Suppressor macrophage (primary cell): ENCODE results near the gene TEX22.

Experiments used
- DNase-seq, 4 experiments: peaks; one replicate each; pipeline ENCODE4 v3.0.0-alpha.2; 2020 to 2022

Gene TEX22

DNA sequence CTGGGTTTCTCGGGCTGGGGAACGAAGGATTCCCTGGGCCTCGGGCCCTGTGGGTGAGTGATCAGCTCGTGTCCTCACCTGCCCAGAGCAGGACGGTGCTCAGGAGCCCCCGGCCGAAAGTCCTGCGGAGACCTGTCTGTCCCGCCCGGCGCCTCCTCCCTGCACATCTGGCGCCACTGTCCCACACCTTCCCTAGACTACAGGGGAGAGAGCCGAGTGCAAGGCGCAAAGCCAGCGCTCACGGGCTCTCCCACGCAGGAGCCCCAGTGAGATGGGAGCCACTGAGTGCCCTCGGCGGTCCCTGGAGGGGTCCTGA lies 13.1 kb upstream of the TEX22 start:
- no peak for DNase-seq

DNA sequence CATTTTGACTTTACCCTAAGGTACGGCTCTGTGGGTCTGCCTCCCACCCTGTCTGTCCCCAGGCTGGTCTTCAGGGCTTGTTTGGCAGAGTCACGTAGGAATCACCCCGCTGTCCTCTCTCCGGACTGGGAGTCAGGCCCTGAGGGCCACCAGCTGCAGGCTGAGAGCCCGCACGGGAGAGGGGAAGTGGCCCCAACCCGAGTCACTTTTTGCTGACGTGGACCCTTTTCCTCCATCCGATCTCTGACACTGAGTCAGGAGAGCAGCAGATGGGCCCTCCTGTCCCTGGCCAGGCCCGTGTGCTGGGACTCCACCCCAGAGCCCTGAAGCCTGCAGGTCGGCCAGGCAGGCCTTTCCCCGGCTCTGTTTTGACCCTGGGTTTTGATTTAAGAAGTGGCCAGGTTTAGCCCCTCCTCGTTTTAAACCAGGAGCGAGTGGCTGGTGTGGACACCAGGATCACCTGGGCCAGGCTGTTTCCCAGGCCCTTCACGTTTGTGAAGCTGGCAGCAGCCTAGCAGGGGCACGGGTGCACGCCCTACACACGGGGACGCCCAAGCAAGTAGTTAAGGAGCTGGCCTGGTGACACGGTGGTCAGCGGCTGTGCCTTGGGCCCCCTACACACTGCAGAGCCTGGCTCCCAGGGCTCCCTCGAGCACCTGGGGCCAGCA lies 12.5 kb upstream of the TEX22 start:
- DNase-seq = peak; percentile 65 to 81 (median 77)

DNA sequence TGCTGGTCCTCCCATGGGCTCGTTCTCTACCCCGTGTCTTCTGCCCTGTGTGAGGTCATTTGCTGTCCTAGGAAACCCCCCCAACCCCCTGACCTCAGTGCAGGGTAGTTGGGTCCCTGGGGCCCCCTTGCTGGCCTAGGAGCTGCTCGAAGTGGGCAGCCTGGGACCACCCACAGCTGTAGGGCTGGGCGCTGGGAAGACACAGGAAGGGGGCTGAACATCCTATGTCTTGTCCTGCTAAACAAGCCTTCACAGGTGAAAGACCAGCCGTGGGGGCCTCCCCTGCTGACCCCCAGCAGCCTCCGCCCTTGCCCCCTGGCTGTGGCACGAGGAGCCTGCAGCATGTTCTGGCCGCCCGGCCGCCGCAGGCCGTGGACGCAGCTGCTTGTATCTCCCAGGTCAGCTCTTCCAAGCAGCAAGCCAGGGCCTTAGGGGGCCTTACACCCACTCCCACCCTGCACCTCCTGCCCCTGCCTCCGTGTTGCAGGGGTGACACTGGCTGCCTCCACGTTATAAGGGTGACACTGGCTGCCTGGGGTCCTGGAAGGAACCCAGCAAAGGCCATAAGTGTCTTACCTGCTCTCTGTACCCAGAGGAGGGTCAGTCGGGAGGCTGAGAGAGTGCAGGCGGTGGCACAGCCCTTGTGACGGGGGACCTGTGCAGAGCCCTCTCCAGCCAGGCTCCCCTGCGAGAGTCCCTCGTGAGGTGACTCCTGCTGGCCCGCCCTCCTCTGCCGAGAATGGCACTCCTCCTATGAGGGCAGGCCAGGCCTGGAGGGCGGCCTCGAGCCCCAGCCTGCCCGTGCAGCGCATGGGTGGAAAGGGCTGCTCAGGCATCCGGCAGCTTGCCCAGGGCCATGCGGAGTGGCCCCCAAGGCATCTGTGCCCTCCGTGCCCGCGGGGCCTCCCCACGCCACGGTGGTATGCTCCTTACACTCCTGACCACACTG lies 11.5 kb upstream of the TEX22 start:
- DNase-seq = no peak

DNA sequence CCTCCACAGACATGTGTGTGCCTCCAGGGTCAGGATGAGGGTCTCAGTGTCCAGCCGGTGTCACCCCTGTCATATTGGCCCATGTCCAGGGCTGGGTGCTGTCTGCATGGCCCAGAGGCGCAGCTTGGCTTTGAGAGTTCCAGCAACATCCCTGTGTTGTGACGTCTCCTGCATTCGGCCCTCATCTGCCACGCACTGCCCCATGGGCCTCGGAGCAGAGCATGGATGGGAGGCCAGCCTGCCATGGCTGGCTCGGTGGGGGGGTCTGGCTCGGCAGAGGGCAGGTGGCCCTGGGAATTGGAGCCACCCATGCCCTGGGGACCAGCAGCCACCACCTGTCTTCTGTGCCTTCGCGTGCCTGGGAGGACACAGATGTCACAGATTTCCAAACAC lies 10.8 kb upstream of the TEX22 start:
- no peak for DNase-seq

DNA sequence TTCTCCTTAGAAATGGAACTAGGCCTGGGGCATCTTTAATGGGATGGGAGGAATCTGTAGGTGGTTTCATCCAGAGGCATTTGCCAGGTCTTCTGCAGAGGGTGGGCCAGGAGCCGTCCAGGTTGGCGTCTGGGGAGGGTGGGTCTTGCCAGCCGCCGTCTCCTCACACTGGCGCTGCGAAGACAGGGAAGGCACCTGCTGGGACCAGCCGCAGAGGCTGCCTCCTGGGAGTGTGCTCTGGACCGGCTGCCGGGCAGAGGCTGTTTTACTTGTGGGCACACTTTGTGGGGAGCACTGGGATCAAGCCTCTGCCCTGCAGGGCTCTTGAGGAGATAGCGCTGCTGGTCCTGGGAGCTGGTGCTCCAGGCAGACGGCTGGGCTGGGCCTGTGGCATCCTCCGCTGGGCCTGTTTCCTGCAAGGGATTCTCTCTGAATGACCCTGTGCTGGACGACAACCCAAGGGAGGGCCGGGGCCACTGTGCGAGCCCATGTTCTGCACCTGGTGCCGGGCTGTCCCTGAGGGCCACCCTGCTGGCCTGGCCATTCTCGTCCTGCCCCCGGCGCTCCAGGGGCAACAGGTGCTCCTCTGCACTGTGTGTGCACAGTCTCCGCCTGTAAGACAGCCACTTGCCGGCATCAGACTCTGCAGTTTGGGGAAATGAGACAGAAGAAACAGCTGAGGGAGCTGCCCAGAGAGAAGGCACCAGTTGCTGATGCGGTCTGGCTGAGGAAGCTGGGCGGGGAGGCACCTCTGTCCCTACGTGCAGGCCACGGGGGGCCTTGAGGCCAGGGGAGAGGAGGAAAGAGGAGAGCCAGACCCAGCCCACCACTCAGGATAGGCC lies 10.0 kb upstream of the TEX22 start:
- peak; percentile 39 to 79 (median 68) for DNase-seq

DNA sequence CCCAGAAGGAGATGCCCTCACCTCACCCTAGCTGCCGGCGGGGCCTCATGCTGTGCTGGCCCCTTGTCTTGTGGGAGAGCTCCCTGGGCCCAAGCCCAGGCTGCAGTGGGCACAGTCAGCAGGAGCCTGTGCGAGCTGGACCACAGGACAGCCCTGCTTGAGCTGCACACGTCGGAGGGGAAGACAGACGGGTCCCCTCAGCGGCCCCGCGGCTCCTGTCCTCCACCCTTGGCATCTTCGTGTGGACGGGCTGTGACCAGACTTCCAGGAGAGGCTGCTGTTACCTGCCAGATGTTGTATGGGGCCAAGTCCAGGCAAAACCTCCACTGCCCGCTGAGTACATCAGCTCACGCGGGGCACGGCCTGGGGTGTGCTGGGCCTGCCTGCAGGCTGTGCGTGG lies 9.4 kb upstream of the TEX22 start:
- DNase-seq = no peak

DNA sequence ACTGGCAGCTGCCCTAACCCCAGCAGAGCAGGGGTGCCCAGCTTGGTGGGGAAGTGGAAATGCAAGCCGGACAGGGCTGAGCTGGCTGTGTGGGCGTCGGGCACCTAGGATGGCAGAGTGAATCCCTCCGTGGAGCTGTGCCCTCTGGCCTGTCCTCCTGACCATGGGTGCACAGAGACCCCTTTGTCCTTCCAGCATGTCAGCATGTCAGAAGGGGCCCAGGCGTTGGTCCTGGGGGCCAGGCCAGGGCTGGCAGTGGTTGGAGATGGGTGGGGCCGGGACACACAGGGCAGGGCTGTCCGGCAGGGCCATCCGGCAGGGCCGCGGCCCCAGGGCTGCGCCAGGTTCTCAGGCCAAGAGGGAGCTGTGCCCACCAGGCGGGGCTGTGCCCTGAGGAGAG lies 8.8 kb upstream of the TEX22 start:
- peak; percentile 51 to 77 (median 72) for DNase-seq

DNA sequence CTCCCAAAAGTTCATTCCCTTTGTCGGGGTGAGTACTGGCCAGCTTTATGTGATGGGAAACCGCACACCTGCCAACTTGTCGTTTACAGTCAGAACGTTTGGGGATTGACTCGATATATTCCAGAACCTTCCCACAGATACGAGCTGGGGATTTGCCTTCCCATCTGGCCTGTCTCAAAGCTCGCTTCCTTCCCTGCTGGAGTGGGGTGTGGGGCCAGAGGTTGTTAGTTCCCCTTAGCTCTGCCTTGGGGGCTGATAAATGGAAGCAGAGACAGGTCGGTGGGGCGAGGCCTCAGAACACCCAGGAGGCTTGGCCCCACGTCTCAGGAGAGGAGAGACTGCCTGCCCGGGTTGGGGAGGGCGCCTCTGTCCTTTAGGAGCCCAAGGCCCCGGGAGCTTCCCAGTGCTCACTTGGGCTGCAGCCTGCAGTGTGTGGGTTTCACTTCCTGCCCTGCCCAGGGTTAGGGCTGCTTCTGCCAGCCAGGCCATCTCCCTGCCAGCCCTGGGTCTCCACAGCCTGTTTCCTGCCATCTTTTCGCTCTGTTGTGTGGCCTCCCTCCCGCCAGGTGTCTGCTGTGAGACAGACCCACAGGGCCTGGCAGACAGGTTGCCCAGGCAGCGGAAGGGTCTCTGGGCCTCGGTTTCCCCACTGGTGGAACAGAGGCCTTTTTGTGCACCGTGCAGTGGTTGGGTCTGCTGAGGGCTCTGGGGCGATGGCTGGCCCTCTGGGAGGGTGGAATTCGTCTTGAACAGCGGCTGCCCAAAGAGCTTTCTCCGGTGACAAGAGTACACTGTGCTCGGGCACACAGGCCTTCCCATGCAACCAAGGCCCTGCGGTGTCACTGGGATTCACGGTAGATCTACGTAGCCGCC lies 8.1 kb upstream of the TEX22 start:
- DNase-seq = peak; percentile 59 to 84 (median 76)

DNA sequence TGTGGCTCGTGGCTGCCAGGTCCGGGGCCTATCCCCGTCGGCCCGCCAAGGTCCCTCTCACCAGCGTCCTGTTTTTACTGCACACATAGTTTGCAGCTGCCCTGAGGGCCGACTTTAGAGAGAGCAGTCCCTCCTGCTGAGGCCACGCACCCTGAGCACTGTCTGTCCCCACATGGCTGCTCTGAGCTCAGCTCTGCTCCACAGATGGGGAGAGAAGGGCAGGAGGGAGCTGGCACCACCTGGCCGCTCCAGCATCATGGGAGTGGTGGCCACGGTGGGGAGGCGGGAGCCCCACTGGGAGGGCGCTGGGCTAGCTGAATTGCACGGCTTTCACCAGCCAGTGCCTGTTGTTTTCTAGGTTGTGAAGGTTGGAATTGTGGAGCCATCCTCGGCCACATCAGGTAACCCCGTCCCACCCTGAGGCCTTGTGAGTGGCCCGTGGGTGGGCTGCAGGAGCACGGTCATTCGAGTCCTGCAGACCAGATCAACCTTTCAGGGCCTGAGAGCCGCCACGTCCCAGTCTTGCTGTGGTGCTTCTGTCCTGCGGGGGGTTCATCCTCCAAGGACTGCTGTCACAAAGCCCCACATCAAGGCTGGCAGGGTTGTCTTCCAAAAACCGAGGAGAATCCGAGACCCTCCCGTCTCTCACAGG lies 7.4 kb upstream of the TEX22 start:
- DNase-seq = no peak

DNA sequence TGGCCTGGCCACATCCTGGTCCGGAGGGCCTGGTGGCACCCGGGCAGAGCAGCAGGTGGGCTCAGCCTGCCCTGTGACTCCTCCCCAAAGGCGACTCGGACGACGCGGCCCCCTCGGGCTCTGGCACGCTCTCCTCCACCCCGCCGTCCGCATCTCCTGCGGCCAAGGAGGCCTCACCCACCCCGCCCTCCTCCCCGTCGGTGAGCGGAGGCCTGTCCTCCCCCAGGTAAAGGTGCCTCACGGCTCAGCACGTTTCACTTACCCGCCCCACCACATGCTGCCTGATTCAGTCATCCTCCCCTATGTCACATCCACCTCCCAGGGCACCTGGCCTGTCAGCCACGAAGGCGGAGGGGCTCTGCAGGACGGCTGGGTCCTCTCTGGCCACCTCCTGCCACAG lies 6.8 kb upstream of the TEX22 start:
- no peak for DNase-seq

DNA sequence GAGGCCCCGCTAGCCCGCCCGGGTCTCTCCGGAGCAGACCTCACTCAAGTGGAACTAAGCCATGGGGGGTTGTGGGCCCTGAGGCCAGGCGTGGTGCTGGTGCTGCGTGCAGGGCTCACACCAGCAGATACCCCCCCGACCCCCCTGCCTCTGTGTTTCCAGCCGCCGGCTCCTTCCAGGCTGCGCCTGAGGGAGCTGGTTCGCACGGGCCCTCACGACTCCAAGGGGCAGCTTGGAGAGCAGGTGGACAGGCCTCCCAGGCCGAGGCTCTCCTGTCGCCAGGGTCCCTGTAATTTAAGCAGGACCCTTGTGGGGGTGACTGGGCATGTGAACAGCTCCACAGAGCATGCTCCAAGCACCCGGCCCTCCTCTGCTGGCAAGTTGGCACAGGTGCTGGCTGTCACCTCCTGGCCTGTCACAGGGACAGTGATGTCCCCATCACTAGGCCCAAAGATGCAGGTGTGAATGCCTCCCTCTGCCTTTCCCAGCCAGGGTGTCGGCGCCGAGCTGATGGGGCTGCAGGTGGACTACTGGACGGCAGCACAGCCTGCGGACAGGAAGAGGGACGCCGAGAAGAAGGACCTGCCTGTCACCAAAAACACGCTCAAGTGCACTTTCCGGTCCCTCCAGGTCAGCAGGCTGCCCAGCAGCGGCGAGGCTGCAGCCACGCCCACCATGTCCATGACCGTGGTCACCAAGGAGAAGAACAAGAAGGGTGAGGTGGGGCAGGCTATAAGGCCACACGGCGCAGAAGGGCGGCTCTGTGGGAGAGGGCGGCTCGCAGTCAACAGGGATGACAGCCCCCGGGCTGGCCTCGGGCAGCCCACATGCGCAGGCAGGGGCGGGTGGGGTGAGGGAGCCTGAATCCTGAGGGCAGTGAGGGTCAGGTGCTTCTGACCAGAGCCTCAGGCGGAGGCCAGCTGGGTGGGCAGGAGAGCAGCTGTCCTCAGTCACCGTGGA lies 5.9 kb upstream of the TEX22 start:
- no peak for DNase-seq

DNA sequence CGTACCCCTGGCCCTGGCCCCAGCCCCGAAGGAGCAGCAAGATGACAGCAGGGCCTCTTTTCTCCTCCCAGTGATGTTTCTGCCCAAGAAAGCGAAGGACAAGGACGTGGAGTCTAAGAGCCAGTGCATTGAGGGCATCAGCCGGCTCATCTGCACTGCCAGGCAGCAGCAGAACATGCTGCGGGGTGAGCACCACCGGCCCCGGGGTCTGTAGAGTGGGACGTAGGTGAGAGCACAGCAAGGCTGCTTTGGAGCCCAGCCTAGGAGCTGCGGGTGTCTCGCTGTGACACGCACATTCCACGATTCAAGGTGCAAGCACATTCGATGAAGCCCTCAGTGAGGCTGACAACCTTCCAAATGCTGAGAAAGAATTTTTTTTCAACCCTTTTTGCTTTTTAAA lies 5.2 kb upstream of the TEX22 start:
- DNase-seq = no peak

DNA sequence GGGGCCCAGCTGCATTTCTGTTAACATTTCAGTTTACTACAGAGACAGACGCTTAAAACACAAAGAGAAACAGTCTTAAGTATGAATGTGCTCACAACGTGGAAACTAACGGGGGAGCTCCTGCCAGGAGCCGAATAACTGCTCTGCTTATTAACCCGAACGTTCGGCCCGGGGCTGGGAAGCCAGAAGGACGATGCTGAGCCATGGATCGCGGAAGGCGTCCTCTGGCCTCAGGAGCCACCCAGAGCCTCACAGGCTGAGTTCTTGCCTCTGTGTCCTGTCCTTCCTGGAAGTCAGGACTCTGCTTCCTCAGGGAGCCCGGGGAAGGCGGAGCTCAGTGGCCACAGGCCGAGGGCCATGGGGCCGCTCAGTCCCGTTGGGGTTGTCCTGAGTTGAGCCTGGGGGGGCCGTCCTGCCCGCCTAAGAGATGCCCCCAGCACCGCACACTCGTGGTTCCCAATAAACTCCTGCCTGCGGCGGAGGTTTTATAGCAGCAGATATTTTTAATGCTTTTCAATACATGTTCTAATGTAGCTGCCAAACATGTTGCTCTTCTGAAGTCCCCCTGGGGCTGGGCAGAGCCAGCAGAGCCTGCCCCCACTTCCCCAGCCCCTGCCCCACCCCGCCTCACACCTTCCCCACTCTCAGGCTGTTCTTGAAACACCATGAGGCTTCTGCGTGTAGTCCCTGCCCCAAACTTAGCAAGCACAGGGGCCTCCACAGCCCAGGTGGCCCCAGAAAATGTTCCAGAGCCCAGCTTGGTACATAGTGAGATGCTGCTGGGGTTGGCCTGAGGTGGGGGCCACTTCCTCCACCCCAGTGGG lies 3.4 kb upstream of the TEX22 start:
- DNase-seq = no peak

DNA sequence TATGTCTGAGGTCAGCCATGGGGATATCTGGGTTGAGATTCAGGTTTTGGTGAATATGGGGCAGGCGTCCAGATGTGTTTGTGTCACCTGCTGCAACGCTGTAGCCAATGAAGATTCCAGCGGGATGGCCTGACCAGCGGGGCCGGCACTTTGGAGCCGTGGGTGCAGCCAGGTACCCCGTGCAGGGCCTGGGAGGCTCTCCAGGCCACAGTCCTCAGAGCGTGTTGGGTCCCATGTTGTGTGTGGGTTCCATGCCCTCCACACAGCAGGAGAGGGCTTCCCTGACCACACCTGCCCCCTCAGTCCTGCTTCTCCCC lies 2.8 kb upstream of the TEX22 start:
- DNase-seq = no peak

DNA sequence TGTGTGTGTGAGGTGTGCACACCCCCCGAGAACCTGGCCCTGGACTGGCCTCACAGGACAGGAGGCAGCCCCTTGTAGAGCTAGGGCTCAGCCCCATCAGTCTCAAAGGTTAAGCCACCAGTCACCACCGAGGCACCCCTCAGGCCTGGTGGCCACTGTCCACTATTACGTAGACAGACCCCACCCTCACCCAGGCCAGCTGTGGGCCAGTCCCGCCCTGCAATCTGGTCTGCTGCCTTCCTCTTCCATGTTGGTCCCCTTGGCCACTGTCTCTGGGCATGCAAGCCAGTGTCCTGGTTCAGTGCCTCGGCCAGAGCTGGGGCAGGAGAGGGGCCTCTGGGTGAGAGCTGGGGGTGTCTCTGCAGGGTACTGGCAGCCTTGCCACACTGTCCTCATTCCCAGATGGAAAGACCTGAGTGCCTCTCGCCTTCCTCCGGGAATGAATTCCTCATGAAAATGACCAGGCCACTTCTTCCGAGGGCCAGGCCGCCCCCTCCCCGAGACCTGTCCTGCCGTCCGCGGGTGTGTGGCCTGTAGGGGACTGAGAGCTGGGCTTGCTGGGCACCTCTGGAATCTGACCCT lies 897 bp upstream of the TEX22 start:
- DNase-seq = no peak

DNA sequence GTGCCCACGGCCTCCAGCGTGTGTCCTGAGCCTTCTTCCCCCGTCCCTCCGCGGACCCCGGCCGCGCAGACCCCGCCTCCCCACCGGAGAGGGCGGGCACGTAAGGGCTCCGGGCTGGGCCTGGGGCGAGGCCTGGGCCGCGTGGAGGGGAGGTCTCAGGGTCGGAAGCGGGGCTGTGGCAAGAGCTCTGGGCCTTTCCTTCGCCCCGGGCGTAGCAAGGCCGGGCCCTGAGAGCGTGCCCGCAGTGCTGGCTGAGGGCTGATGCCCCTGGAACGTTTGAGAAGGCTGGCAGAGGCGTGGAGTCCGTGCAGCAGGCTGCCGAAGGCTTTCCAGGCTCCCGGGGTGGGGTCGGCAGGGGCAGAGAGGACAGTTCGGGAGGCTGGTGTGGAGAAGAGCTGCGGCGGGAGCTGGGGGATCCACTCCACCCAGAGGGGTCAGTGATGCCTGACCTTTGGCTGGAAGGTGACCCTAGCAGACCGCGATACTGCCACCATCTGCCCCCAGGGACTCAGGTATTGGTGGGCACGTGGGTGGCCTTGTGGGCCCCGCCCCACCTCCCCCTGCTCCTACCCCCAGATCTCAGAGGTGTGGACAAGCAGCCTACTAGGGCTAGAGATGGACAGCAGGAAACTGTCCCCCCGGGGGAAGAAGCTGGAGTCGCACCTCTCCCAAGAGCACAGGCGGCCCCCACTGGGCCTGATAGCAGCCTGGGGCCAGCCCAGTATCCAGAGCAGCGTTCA lies 558 bp downstream of the TEX22 start:
- peak; percentile 38 to 64 (median 48) for DNase-seq

DNA sequence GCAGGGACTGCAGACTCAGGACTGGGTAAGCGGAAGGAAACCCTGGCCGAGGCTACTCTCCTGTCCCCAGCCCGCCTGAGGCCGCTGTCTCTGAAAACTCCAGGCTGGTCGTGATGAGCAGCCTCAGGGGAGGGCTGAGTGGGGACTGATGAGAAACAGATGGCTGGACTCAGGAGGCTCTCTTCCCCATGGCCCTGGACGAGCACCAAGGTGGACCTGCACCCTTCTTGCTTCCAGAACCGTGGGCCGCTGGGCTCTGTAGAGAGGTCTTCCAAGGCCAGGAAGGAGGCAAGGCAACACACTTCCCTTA lies 1.1 kb downstream of the TEX22 start:
- DNase-seq = no peak

DNA sequence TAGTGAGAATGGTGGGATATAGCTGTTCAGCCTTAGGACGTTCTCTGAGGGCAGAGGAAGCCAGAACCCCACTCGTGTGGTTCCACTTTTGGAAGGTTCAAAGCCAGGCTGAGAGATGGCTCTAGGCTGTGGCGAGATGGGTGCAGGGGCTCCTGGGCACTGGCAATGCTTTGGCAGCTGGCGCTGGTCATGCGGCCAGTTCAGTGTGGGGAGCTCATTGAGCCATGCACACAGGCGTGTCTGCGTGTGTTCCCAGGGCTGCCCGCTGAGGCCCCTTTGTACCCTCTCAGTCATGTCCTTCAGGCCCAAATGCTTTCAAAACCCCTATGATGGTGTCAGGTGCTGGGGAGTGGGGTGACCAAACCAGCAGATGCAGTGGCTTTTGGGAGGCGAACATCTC lies 1.7 kb downstream of the TEX22 start:
- DNase-seq = no peak

DNA sequence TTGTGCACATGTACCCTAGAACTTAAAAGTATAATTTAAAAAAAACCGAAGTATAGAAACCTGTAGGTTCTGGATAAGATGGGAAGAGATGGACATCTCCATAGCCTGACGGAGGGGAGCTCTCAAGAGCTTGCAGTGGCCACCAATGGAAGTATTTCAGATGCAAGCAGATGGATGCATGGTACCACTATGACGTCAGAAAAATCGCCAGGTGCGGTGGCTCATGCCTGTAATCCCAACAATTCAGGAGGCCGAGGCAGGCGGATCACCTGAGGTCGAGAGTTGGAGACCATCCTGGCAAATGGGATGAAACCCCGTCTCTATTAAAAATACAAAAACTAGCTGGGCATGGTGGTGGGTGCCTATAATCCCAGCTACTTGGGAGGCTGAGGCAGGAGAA lies 3.4 kb downstream of the TEX22 start:
- no peak for DNase-seq
